K562 (cell line): Measurements from ENCODE around the gene DAD1.

Experiments used
- BRCA1 ChIP-seq, 2 experiments: fragments of 450-650 bp in 1 of 2; sonication (generic) in 1 of 2; formaldehyde crosslinking in 1 of 2; IDR thresholded peaks; 2 replicates each; pipeline versions ENCODE4 v1.5.0 to v1.6.1; 2017 to 2020; ENCODE audit warnings: mild to moderate bottlenecking in 1 of 2, missing genetic modification reagents in 1 of 2
- CEBPB ChIP-seq: fragments of 450-650 bp; IDR thresholded peaks from 2 replicates; pipeline ENCODE4 v1.6.1; 2016; ENCODE audit warnings: missing genetic modification characterization, missing compliant biosample characterization
- GTF2E2 ChIP-seq: fragments of 200-800 bp; sonication (Bioruptor generic); IDR thresholded peaks from 2 replicates; pipeline ENCODE4 v1.6.1; 2016; ENCODE audit warnings: missing genetic modification characterization, missing compliant biosample characterization
- MAFK ChIP-seq: IDR thresholded peaks from 2 replicates; pipeline ENCODE4 v1.6.1; 2011; ENCODE audit warnings: low read length, improper control_type of control experiment
- NFYB ChIP-seq: IDR thresholded peaks from 2 replicates; pipeline ENCODE4 v1.6.1; 2011; ENCODE audit warnings: mild to moderate bottlenecking, moderate library complexity; ENCODE audit not compliant: insufficient read length; ENCODE audit errors: extremely low read depth
- TAF15 ChIP-seq: fragments of 200-400 bp; formaldehyde crosslinking; IDR thresholded peaks from 2 replicates; pipeline ENCODE4 v1.6.1; 2017; ENCODE audit warnings: mild to moderate bottlenecking, low read depth, low read length, moderate library complexity
- U2AF1 ChIP-seq: fragments of 200-400 bp; formaldehyde crosslinking; optimal IDR thresholded peaks from 2 replicates; pipeline ENCODE3; 2017; ENCODE audit warnings: mild to moderate bottlenecking, low read depth, low read length, moderate library complexity
- ZBTB1 ChIP-seq: sonication (generic); formaldehyde crosslinking; IDR thresholded peaks from 2 replicates; pipeline ENCODE4 v1.8.1; 2023; ENCODE audit warnings: missing genetic modification reagents, low read depth, mild to moderate bottlenecking, borderline replicate concordance
- TF ChIP-seq, protein P1 (sequence below): fragments of 250-450 bp; sonication (Bioruptor Pico); IDR thresholded peaks from 2 replicates; pipeline ENCODE4 v1.5.0; 2020; ENCODE audit warnings: mild to moderate bottlenecking, borderline replicate concordance
- TF ChIP-seq, protein P2 (sequence below), 3 experiments: IDR thresholded peaks in 2 of 3; conservative IDR thresholded peaks in 1 of 3; 2 replicates each; pipeline ENCODE4 v1.5.1; 2011 to 2012; ENCODE audit warnings: low read length in 3 of 3, mild to moderate bottlenecking in 3 of 3, control low read depth in 2 of 3, improper control_type of control experiment in 1 of 3, inconsistent platforms in 1 of 3, low read depth in 1 of 3, mixed read lengths in 1 of 3, moderate library complexity in 1 of 3; ENCODE audit not compliant: insufficient read depth in 2 of 3

DNA sequence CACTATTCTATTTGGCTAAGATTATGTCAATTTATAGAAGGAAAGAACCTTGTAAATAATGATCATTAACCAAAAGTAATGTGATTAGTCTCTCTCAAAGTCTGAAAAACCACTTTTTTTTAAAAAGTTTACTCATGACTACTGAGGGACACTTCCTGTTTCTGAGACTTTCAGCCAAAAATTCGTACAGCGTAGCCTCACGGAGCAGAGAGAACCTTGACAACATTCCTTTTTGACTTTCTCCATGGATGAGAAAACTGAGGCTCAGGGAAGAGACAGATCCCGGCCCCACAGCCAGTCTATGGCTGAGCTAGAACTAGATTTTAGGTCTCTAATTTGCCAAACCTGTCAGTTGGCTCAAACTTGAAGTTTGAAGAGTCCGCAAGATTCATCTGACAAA, 68.2 kb downstream of the DAD1 start:
- TF ChIP-seq ZBTB1 (CRISPR knock-in tag) = no peak
- TF ChIP-seq CEBPB (tag) = no peak
- TF ChIP-seq TAF15 = no peak
- TF ChIP-seq, protein P1, sequence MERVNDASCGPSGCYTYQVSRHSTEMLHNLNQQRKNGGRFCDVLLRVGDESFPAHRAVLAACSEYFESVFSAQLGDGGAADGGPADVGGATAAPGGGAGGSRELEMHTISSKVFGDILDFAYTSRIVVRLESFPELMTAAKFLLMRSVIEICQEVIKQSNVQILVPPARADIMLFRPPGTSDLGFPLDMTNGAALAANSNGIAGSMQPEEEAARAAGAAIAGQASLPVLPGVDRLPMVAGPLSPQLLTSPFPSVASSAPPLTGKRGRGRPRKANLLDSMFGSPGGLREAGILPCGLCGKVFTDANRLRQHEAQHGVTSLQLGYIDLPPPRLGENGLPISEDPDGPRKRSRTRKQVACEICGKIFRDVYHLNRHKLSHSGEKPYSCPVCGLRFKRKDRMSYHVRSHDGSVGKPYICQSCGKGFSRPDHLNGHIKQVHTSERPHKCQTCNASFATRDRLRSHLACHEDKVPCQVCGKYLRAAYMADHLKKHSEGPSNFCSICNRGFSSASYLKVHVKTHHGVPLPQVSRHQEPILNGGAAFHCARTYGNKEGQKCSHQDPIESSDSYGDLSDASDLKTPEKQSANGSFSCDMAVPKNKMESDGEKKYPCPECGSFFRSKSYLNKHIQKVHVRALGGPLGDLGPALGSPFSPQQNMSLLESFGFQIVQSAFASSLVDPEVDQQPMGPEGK = no peak
- TF ChIP-seq NFYB = no peak
- no peak for TF ChIP-seq U2AF1
- TF ChIP-seq MAFK = no peak
- no peak for TF ChIP-seq BRCA1 (IDR thresholded peaks at IDR 0.05)
- no peak for TF ChIP-seq BRCA1 (CRISPR knock-in tag; IDR thresholded peaks at IDR 0.05)
- TF ChIP-seq GTF2E2 (tag) = no peak
- TF ChIP-seq, protein P2, sequence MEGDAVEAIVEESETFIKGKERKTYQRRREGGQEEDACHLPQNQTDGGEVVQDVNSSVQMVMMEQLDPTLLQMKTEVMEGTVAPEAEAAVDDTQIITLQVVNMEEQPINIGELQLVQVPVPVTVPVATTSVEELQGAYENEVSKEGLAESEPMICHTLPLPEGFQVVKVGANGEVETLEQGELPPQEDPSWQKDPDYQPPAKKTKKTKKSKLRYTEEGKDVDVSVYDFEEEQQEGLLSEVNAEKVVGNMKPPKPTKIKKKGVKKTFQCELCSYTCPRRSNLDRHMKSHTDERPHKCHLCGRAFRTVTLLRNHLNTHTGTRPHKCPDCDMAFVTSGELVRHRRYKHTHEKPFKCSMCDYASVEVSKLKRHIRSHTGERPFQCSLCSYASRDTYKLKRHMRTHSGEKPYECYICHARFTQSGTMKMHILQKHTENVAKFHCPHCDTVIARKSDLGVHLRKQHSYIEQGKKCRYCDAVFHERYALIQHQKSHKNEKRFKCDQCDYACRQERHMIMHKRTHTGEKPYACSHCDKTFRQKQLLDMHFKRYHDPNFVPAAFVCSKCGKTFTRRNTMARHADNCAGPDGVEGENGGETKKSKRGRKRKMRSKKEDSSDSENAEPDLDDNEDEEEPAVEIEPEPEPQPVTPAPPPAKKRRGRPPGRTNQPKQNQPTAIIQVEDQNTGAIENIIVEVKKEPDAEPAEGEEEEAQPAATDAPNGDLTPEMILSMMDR (IDR thresholded peaks at IDR 0.05 in 2 of 3, conservative IDR thresholded peaks at IDR 0.05 in 1 of 3; ENCODE audit: insufficient read depth in 2 of 3, low read depth in 1 of 3, low read length in 3 of 3) = no peak
